HG03045 (cell line): Measurements from ENCODE around the gene RPS15.
"Not testable (repeated sequence)": the region's sequence is repeated elsewhere in the genome, so short reads cannot be mapped to it uniquely, and the experiment has no call there.

Experiments used
- ATAC-seq: cut with Tn5 transposase; IDR thresholded peaks from one replicate; pipeline ENCODE4 v1.9.1; 2021; ENCODE audit warnings: mild to moderate bottlenecking, moderate library complexity; ENCODE audit not compliant: unreplicated experiment

Gene RPS15

DNA sequence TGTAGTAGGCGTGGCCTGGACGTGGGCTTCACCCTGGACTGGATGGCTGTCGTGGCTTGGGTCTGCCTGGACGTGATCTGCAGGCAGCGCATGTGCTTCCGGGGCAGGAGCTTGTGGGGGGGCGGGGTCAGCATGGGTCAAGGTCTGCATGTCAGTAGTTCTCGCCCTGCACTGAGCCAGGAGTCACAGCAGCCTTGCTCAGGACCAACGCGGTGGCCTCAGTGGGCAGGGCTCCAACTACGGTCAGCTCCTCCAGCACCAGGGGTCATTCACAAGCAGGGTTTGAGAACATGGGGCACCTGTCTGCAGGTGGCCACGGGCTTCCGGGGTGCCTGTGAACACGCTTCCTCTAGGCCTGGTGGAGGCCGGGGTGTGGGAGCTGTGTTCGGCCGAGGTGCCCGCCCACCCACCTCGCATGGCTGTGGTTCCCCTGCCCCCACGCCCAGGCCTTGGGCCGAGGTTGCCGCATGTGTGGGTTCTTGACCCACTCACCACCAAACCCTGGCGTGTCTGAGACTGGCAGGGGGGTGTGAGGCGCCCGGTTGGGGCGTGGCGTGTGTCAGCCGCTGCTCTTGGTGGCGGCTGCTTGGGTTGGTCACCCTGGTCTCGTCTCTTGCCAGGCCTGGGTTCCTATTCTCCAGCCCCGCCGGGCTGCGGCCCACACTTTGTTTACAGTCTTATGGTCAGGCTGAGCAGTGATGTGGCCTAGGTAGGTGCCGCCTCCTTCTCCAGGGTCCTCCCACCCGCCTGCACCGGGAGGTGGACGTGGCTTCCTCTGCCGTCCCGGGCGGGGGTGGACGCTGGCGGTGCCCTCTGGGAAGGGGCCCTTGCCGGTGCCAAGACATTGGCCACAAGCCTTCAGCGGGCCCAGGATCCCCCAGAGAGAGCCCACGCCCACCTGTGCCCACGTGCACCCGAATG, 4.8 kb upstream of the RPS15 start:
- no peak for ATAC-seq

- no peak for ATAC-seq
Observed at GRCh38 chr19:1434040-1434366, 4.2 kb upstream of the RPS15 start.

DNA sequence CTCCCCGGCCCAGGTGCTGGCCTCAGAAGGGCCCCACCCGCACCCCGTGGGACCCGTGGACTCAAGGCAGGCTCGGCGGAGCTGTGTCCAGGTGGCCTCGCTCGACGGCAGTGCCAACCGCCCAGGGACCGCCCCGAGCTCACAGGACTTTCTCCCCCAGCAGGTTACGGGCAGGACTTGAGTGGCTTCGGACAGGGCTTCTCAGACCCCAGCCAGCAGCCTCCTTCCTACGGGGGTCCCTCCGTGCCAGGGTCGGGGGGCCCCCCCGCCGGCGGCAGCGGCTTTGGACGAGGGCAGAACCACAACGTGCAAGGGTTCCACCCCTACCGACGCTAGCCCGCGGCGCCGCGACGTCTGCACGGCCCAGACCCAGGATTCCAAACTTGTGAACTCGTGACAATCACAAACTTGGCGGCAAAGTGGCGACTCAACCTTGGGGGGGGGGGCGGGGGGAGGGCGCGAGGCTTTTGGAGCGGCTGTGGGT, 3.6 kb upstream of the RPS15 start:
- no peak for ATAC-seq

DNA sequence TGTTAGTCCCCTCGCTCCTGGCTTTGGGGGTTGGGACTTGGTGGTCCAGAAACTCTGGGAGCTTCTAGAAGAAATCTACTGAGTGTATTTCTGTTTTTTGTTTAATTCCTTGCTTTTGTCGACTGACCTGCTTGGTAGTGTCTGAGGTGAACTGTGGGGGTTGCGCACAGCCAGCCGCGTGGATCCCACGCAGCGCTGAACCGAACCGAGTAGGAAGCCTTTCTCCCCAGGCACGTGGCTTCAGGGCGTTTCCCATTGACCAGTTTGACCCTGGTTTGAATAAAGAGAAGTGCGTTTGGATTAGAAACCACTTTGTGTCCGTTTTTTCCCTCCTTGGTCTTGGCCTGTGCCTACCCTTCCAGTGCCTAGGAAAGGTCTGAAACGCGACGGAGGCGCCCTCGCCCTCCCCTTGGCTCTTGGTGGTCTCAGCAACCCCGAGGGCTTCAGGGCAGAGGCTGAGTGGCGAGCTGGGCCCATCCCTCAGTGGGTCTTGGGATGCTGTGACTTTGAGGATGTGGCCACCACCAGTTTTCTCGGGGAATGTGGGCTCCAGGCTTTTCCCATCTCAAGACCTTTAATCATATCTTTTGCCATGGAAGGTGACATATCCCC, 2.7 kb upstream of the RPS15 start:
- ATAC-seq = no peak

GRCh38 chr19:1437609-1438008, 587 bp upstream of the RPS15 start:
- ATAC-seq = no peak

GRCh38 chr19:1438933-1439354, 748 bp downstream of the RPS15 start:
- no peak for ATAC-seq

- ATAC-seq = not testable (repeated sequence)
Observed at GRCh38 chr19:1439525-1440417, 1.6 kb downstream of the RPS15 start.

GRCh38 chr19:1440418-1440801, 2.2 kb downstream of the RPS15 start:
- ATAC-seq = no peak

GRCh38 chr19:1441022-1441426, 2.8 kb downstream of the RPS15 start:
- ATAC-seq = no peak

DNA sequence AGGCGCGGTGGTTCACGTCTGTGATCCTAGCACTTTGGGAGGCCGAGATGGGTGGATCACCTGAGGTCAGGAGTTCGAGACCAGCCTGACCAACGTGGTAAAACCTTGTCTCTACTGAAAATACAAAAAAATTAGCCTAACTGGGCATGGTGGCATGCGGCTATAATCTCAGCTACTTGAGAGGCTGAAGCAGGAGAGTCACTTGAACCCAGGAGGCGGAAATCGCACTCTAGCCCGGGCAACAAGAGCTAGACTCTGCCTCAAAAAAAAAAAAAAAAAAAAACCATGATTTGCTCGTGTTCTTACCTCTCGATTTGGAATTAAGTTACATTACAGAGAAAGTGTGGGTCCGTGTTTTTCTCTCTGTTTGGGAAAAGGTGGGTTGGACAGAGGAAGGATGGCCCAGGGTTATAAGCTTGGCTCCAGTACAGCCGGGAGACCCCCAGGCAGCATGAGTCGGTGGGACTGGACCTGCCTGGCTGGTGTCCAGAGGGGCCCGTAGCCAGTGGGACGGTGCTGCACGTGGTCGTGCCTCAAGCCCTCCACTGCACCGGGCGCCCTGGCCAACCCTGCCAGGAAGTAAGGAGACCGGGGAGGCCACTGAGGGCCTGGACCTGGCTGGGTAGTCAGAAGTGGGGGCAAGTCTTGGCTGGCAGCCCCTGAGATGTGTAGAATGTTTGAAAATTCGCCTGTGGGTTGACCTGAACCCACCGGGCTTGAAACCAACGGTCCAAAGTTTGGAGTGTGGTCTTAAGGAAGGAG, 3.7 kb downstream of the RPS15 start:
- no peak for ATAC-seq

DNA sequence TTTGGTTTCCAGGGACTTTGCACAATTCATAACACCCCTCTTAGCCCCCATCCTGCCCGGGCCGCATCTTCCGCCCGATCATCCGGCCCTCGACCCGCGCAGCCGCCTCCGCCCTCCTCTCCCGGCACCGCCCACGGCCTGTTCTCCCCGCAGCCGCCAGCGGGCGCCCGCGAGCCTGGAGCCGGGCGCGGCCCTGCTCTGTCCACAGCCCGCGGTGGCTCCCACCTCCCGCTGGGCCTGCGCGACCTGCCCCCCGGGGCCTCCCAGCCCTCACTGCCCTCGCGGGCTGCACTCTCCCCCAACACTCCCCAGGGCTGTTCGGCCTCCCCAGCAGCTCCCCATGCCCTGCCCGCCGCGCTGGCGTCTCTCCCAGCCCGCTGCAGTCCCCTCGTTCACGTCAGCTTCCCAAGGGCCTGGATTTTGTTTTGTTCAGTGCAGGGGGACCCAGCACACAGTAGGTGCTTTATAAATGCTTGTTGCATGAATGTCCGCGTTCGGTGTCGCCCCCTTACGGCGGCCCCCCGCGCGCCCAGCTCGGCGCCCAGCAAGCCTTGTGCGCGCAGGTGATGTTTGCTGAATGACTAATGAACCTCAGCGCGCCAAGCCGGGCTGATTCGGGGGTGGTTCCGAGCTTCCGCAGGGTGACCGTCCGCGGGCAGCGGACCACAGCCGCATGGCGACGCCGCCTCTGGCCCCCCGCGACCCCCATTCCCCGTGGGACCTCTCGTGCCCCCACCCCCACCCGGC, 7.2 kb downstream of the RPS15 start:
- ATAC-seq = no peak

- no peak for ATAC-seq
Observed at GRCh38 chr19:1445932-1446712, 7.9 kb downstream of the RPS15 start.

DNA sequence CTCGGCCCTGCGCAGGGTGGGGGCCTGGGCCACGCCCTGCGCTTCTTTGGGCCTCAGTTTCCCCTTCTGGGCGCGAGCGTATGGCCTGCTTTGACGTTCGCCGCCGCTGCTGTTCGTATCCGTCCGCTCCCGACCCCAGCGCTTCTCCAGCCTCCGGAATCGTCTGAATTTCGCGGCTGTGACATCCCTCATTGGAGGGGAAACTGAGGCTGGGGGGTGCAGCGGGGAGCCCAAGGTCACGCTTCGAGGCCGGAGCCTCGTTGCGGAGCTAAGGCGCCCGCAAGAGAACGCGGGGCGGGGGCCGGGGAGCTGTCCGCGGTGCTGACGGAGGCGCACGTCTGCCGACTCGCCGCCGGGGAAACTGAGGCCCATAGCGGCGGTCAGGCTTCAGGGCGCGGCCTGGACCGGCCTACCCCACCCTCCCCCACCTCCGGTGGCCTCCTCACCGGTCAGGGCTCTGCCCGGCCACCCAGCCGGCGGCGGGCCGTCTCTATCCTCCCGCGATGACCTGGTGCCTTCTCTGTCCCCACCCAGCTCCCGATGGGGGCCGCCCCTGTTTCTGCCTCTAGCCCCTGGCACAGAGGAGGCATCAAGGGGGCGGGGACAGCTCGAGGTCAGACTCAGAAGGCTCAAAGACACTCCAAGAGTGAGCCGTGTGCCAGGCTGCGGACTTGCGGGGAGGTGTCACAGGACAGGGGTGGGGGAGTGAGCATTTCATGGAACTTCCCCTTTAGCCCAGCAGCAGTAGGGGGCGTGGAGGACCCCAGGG, 8.7 kb downstream of the RPS15 start:
- no peak for ATAC-seq

DNA sequence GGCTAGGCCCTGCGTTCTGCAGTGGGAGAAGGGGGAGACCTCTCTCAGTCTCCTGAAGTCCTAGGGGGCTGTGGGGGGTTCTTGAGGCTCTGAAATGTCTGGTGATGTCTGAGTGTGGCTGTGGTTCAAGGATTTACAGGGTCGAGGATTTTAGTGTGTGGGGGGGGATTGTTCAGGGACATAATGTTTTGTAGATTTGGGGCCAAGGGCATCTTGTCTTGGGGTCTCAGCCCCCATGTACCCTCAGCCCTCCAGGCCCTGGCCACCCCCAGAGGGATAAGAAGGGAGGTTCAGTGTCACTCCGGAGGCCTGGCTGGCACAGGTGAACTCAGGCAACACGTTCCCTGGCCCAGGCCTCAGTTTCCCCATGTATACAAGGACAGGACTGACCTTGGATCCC, 9.3 kb downstream of the RPS15 start:
- no peak for ATAC-seq

- ATAC-seq = no peak
Observed at GRCh38 chr19:1447944-1448343, 9.7 kb downstream of the RPS15 start.

- ATAC-seq = no peak
Observed at GRCh38 chr19:1449467-1450442, 11.6 kb downstream of the RPS15 start, which contains the start of gene APC2. APC2 (plus strand) TSS chr19:1450121; CDS start chr19:1453002, 2,881 bp downstream.
